NCI-H82 treated with DMSO at 0.1 percent for 48 hours (cell line): Measurements from ENCODE around the gene SEMA3F.

Experiments used
- DNase-seq: peaks from one replicate; lab custom pipeline; 2025; ENCODE audit not compliant: unreplicated experiment; lab: John Stamatoyannopoulos, UW

SEMA3F gene

DNA sequence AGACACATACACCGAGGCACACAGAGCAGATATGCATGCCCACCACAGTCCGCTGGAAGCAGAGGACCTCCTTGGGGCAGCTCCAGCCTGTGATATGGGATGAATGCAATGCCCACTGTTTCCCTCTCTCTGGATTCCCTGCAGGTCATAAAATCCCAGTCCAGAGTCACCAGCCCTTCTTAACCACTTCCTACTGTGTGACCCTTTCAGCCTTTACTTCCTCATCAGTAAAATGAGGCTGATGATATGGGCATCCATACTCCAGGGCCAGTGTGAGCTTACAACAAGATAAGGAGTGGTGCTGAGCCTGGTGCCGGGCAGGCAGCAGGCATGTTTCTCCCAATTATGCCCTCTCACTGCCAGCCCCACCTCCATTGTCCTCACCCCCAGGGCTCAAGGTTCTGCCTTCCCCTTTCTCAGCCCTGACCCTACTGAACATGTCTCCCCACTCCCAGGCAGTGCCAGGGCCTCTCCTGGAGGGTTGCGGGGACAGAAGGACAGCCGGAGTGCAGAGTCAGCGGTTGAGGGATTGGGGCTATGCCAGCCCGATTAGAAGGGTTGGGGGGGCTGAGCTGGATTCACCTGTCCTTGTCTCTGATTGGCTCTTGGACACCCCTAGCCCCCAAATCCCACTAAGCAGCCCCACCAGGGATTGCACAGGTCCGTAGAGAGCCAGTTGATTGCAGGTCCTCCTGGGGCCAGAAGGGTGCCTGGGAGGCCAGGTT, 36.0 kb downstream of the SEMA3F start, which contains the start of gene GNAT1:
GNAT1 (plus strand) TSS at position 675 of the 725 bp plus-strand sequence. CDS start 116 bp downstream, outside the sequence.
- no peak for DNase-seq

DNA sequence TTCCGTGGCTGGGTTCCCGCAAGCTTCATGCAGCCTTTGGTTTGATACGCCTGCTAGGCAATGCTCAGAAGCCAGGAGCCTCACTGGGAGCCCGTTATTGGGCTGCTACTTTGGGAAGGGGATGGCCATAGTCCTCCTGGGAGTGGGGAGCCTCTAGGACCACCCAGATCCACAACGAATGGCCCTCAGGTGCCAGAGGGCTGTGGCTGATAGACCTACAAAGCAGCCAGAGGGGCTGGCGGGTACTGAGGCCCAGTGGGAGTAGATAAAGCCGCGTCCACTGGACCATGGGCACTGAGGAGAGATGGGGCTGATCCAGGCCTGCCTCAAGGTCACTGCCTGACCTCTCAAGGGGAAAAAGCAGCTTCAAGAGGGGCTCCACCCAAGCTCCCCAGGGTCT, 37.0 kb downstream of the SEMA3F start:
- no peak for DNase-seq

- DNase-seq, result no peak
These were observed 37.6 kb downstream of the SEMA3F start for GRCh38 chr3:50192689-50193141.

DNA sequence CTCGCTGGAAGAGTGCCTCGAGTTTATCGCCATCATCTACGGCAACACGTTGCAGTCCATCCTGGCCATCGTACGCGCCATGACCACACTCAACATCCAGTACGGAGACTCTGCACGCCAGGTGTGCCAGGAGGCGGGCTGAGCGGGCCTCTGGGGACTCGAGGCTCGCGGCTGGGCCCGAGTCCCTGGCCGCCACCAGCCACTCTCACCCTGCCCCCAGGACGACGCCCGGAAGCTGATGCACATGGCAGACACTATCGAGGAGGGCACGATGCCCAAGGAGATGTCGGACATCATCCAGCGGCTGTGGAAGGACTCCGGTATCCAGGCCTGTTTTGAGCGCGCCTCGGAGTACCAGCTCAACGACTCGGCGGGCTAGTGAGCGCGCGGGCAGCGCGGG, 38.2 kb downstream of the SEMA3F start:
- no peak for DNase-seq

- DNase-seq, result no peak
These were observed 38.6 kb downstream of the SEMA3F start for GRCh38 chr3:50193746-50194127.

GRCh38 chr3:50194128-50194902, 39.2 kb downstream of the SEMA3F start:
- DNase-seq, result peak; percentile 40

- DNase-seq, result no peak
These were observed 39.9 kb downstream of the SEMA3F start for GRCh38 chr3:50194903-50195500.

GRCh38 chr3:50195501-50196252, 40.6 kb downstream of the SEMA3F start:
- no peak for DNase-seq

- no peak for DNase-seq
These were observed 41.2 kb downstream of the SEMA3F start for GRCh38 chr3:50196253-50196801.

DNA sequence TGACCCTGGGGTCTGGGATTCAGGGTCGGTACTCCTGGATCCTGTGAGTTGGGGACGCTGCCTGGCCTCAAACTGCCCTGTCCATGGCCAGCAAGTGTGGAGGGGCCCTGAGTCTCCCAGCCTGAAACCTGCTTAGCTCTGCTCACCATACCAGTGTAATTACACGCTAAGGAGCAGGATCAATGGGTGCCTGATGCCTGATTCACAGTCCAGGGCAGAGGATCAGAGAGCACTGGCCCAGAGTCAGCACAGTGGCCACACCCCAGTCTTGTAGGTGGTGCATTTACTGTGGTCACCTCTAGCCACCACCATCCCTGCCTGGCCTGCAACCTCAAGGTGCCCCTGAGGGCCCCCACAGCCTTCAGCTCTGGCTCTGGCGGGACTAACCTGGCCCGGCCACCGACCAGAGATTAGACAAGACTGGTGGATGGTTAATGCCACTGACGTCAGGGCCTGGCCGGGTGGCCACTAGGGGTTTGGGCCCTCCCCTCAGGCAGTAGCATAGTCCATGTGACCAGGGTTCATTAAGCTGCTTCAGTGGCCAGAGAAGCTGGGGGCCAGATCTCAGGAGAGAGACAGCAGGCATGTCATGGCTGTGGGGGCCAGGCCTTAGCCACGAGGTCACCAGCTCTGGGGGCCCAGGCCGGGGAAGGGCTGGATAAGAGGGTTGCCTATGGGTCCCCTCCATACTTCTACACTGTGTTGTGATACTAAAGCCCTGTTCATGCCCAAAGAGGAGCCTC, 46.6 kb downstream of the SEMA3F start:
- DNase-seq, result no peak

DNA sequence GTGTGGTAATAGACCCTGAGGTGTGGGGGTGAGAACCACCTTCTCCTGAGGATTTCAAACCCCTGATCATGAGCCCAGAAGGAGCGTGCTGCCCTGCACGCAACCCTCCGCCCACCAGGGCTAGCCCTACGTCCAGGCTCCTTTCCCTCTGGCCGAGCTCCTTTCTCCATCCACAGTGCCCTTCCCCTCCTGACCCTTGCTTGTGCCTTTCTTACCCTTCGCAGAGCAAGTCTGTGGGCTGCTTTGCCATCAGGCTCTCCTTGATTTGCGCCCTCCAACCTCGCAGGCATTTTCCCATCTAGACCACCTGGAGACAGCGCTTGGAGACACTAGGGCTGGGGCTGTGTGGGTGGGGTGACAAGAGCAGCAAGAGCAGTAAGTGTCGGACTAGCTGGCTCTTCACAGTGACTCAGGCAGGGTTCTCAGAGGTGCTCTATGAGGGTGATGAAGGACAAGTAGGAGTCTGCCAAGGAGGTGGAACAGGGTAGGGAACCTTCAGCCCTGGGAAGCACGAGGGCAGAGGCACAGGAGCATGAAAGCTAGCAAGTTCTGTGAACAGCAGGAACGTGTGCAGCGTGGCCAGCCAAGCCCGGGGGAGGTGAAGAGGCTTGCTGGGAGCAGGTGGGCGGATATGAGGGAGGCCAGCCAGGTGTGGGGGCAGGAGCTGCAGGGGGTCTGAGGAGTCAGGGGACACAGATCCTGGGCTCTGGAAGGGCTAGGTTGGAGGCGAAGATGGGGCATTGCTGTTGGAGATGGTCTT, 47.4 kb downstream of the SEMA3F start:
- DNase-seq, result no peak

- no peak for DNase-seq
These were observed 48.1 kb downstream of the SEMA3F start for GRCh38 chr3:50203113-50203808.

DNA sequence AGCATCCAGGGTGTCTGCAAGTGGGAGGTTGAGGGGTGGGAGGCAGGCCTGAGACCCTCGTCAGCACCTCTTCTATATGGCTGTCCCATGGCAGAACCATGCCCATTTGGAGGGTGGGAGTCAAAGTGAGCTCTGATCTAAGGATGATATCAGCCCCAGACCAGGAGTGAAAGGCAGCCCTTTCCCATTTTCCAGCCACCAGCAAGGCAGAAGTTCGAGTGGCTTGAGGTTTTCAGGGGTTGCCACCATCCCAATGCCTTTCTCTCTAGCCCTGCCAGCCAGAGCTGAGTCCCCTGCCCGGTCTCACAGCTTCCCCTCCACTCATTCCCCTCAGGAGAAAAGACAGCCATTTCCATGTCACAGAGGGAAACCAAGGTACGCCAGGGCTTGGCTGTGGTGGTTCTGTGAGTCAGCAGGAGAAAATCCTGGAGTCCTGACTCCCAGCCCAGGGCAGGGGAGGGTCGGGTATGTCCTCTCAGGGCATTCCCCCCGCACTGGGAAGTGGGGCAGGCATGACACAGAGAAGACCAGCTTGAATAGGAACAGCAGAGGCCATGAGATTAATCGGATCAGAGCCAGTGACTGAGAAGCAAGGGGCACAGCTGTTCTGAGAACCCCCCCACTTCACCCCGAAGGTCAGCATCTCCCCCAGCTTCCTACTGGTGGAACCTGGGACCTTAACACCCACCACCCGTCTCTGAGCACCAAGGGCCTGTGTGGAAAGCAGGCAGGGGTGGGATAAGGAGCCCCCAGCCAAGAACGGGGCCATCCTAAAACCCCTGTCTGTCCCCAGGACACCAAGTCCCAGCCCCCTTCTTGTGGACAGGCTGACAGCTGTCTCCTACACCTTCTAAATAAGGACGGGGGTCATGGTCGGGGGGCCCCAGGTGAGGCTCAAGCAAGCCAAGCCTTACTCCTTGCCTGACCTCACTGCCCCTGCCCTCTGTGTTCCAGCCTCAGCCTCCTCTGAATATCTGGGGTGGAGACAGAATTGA, 49.0 kb downstream of the SEMA3F start:
- peak; percentile 43 for DNase-seq

DNA sequence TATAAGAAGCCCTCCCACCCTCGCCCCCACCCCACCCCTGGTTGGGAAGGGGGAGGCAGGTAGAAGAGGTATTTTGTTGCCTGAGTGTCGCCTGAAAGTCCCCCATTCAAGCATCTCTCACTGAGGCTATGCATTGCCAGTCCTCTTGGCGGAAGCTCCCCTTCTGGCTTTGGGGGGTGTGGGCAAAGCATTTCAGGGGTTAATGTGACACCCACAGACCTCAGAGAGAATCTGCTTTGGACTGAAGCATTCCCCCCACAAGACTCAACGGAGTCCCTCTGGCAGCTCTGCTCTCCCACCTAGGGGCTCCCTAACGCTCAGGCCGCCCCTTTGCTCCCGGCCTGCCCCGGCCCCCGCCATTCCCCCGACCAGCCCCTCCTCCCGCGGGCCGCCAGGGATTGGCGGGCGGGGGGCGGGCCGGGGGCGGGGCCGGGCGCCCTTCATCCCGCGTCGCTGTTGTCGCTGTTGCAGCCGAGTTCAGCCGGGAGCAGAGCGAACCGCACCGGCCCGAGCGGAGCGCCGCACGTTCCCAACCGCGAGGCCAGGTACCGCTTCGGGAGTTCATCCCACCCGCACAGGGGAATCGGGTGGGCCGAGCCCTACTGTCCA, 49.8 kb downstream of the SEMA3F start, which contains the start of gene SLC38A3:
SLC38A3 (plus strand) TSS at position 468 of the 609 bp plus-strand sequence. CDS start 8,929 bp downstream, outside the sequence.
- peak; percentile 13 for DNase-seq

GRCh38 chr3:50205413-50206276, 50.5 kb downstream of the SEMA3F start:
- DNase-seq, result peak; percentile 28
